GM23338 (cell line): Measurements from ENCODE around the gene CDC16. TPM values are rescaled to one million over a fixed set of nuclear protein-coding genes. Genes with fewer than 3 reads are reported as not detected.

Experiments used
- ATAC-seq: fragments of 200-7000 bp; cut with Tn5 transposase; 3 replicates; pipeline ENCODE4 v1.9.1; 2020
- DNase-seq: peaks from one replicate; pipeline ENCODE4 v3.0.0-alpha.2; 2015; ENCODE audit warnings: low spot score
- H2AFZ ChIP-seq: fragments of 200-600 bp; sonication (generic); 2 replicates; pipeline ENCODE4 v1.8.0; 2016; ENCODE audit warnings: antibody characterized with exemption, mild to moderate bottlenecking, moderate library complexity
- H3F3A ChIP-seq: fragments of 200-600 bp; sonication (generic); replicated peaks from 2 replicates; pipeline ENCODE4 v1.8.0; 2017; ENCODE audit warnings: antibody characterized with exemption, mixed run types, low read depth
- H3K27ac ChIP-seq: fragments of 200-600 bp; sonication (generic); 2 replicates; pipeline ENCODE4 v1.6.1; 2016; ENCODE audit warnings: low read depth
- H3K27me3 ChIP-seq: fragments of 200-600 bp; sonication (generic); 2 replicates; pipeline ENCODE4 v1.8.0; 2016; ENCODE audit warnings: mild to moderate bottlenecking, mixed run types, moderate library complexity; ENCODE audit not compliant: insufficient read depth
- H3K36me3 ChIP-seq: fragments of 200-600 bp; sonication (generic); 2 replicates; pipeline ENCODE4 v1.8.0; 2016; ENCODE audit warnings: mild to moderate bottlenecking; ENCODE audit not compliant: insufficient read depth
- H3K4me1 ChIP-seq: fragments of 200-600 bp; sonication (generic); 2 replicates; pipeline ENCODE4 v1.8.0; 2016; ENCODE audit warnings: mild to moderate bottlenecking, moderate library complexity; ENCODE audit not compliant: insufficient read depth
- H3K4me2 ChIP-seq: fragments of 200-600 bp; sonication (generic); 2 replicates; pipeline ENCODE4 v1.7.1; 2017; ENCODE audit warnings: mixed run types
- H3K4me3 ChIP-seq: fragments of 200-600 bp; sonication (generic); 2 replicates; pipeline ENCODE4 v1.6.1; 2016; ENCODE audit warnings: mixed run types
- H3K79me2 ChIP-seq: fragments of 200-600 bp; sonication (generic); replicated peaks from 2 replicates; pipeline ENCODE4 v1.8.0; 2017; ENCODE audit warnings: mild to moderate bottlenecking; ENCODE audit not compliant: insufficient read depth
- H3K9me2 ChIP-seq: fragments of 200-600 bp; sonication (generic); 2 replicates; pipeline ENCODE4 v1.8.0; 2017; ENCODE audit not compliant: insufficient read depth
- H4K20me1 ChIP-seq: fragments of 200-600 bp; sonication (generic); replicated peaks from 2 replicates; pipeline ENCODE4 v1.8.0; 2017; ENCODE audit warnings: mild to moderate bottlenecking; ENCODE audit not compliant: insufficient read depth
- H3K27ac Mint-ChIP-seq: 2 replicates; pipeline ENCODE4 v1.8.0; 2020; ENCODE audit warnings: inconsistent platforms, mild to moderate bottlenecking, moderate library complexity, mixed read lengths
- H3K27me3 Mint-ChIP-seq: 3 replicates; pipeline ENCODE4 v1.8.0; 2022; ENCODE audit warnings: low read depth, mild to moderate bottlenecking, moderate library complexity, mixed read lengths, inconsistent platforms; ENCODE audit not compliant: insufficient read depth, poor library complexity
- H3K36me3 Mint-ChIP-seq: 3 replicates; pipeline ENCODE4 v1.8.0; 2021; ENCODE audit warnings: low read depth, mild to moderate bottlenecking, inconsistent platforms, moderate library complexity, mixed read lengths
- H3K4me1 Mint-ChIP-seq: 3 replicates; pipeline ENCODE4 v1.8.0; 2020; ENCODE audit warnings: mild to moderate bottlenecking, inconsistent platforms, mixed read lengths
- H3K4me3 Mint-ChIP-seq: 3 replicates; pipeline ENCODE4 v1.8.0; 2021; ENCODE audit warnings: moderate library complexity, mild to moderate bottlenecking, inconsistent platforms, mixed read lengths
- H3K9me3 Mint-ChIP-seq: 3 replicates; pipeline ENCODE4 v1.8.0; 2020; ENCODE audit warnings: moderate library complexity, mild to moderate bottlenecking, inconsistent platforms, mixed read lengths
- CREB1 ChIP-seq: fragments of 250-450 bp; sonication (Bioruptor Pico); IDR thresholded peaks from 2 replicates; pipeline ENCODE4 v1.5.0; 2020; ENCODE audit warnings: low read depth, mild to moderate bottlenecking, moderate library complexity
- ETS1 ChIP-seq: IDR thresholded peaks from 2 replicates; pipeline ENCODE4 v1.6.1; 2016; ENCODE audit warnings: antibody characterized with exemption
- EZH2 ChIP-seq: fragments of 200-600 bp; sonication (generic); IDR thresholded peaks from one replicate; pipeline ENCODE4 v1.8.0; 2017; ENCODE audit warnings: antibody characterized with exemption, mild to moderate bottlenecking, low read depth; ENCODE audit not compliant: unreplicated experiment
- EZH2phosphoT487 ChIP-seq: fragments of 200-600 bp; sonication (generic); IDR thresholded peaks from one replicate; pipeline ENCODE4 v1.8.1; 2018; ENCODE audit warnings: antibody characterized with exemption; ENCODE audit not compliant: unreplicated experiment
- JUNB ChIP-seq: IDR thresholded peaks from one replicate; pipeline ENCODE4 v1.6.1; 2016; ENCODE audit warnings: antibody characterized with exemption; ENCODE audit not compliant: unreplicated experiment
- NANOG ChIP-seq: IDR thresholded peaks from 2 replicates; pipeline ENCODE4 v1.6.1; 2016; ENCODE audit warnings: antibody characterized with exemption, borderline replicate concordance
- STAT1 ChIP-seq: IDR thresholded peaks from one replicate; pipeline ENCODE4 v1.6.1; 2016; ENCODE audit warnings: antibody characterized with exemption; ENCODE audit not compliant: unreplicated experiment
- ZNF331 ChIP-seq: fragments of 250-450 bp; sonication (Bioruptor Pico); IDR thresholded peaks from 2 replicates; pipeline ENCODE4 v1.5.0; 2020; ENCODE audit warnings: low read depth, mild to moderate bottlenecking, moderate library complexity
- ZNF462 ChIP-seq: fragments of 250-450 bp; sonication (Bioruptor Pico); IDR thresholded peaks from 2 replicates; pipeline ENCODE4 v1.5.0; 2020; ENCODE audit warnings: mild to moderate bottlenecking, moderate library complexity
- polyA plus RNA-seq: library from polyadenylated mRNA; unstranded; fragments of >200 nt; fragmentation: Nextera tagmentation; extraction: Ambion mirVana; gene quantifications from 2 replicates; pipeline ENCODE4 v1.2.1, GENCODE V29; 2016
- total RNA-seq: library from RNA; depleted of rRNA; stranded (reverse); fragments of >200 nt; shearing (Covaris generic); gene quantifications from 2 replicates; pipeline ENCODE4 v1.2.3, GENCODE V29; 2014

The CDC16 gene
- total and polyA plus RNA-seq, 2 experiments from 2014 or later: 86.1 to 91.3 TPM

DNA sequence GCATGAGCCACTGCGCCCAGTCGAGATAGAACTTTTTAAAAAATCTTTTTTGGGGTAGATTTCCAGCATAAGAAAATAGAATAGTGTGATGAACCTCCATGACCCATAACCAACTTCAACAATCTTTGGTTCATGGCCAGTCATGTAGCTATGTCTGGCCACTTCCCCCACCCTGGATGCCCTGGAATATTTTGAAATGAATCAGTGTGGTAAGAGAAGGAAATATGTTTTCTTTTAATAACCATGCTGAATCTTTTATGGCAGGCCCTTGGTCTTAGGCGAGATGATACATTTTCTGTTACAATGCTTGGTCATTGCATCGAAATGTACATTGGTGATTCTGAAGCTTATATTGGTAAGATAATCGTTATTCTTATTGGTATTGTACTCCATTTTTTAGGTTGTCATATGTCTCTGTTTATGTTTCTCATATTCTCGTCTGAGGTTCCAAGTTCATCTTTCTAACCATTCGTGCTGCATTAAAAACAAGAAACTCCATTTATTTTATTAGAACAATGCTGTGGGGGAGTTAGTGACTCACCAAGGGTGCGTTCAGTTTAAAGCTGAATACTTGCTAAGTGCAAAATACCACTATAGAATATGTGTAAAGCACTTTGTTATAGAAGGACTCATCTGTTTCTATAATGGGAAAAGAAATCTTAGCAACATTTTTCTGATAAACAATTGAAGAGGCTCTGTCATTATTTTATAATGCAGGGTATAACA is 30.4 kb downstream of the CDC16 start:
- Histone ChIP-seq H3K79me2 (0 out of 2 replicates have a peak, but pooled peaks cover 3% of the 10 kb centered on the region), H3K4me1 (no peaks in the 10 kb centered on the region), H3K4me3 (no peak overlapping the region), H3K27ac (no peak overlapping the region), H3K36me3 (peaks cover 76% of the 10 kb centered on the region), H3K9me2 (no peaks in the 10 kb centered on the region), H2AFZ (no peak overlapping the region), H3F3A (peaks cover 15% of the 10 kb centered on the region; the same call in 1 of the 2 replicates), H3K27me3 (no peaks in the 10 kb centered on the region), H3K4me2 (no peak overlapping the region), H4K20me1 (peaks cover 21% of the 10 kb centered on the region; the same call in 1 of the 2 replicates)
- ATAC-seq (no peak), DNase-seq (no peak)
- Mint-ChIP-seq H3K4me3 (no peak overlapping the region), H3K36me3 (peaks cover 91% of the 10 kb centered on the region), H3K4me1 (no peaks in the 10 kb centered on the region), H3K27me3 (no peaks in the 10 kb centered on the region), H3K9me3 (no peaks in the 10 kb centered on the region), H3K27ac (no peak overlapping the region)
- TF ChIP-seq ZNF331 (CRISPR knock-in tag): no peak
- no peak for TF ChIP-seq EZH2
- no peak for TF ChIP-seq EZH2phosphoT487
- no peak for TF ChIP-seq STAT1
- no peak for TF ChIP-seq JUNB
- no peak for TF ChIP-seq NANOG
- no peak for TF ChIP-seq ETS1
- no peak for TF ChIP-seq ZNF462 (CRISPR knock-in tag)
- TF ChIP-seq CREB1 (CRISPR knock-in tag): no peak
